C4-2B (cell line): ENCODE data around the gene ITPA.

ENCODE experiments used
- CTCF ChIP-seq: fragments of 450-650 bp; conservative IDR thresholded peaks from 2 replicates; pipeline ENCODE4 v1.5.1; 2017; ENCODE audit warnings: mild to moderate bottlenecking
- ZFX ChIP-seq: fragments of 450-650 bp; IDR thresholded peaks from 2 replicates; pipeline ENCODE4 v1.6.1; 2017

- no peak for TF ChIP-seq CTCF
- no peak for TF ChIP-seq ZFX
These were observed 45.1 kb upstream of the ITPA start for GRCh38 chr20:3164043-3164762.
